ENCODE data around the gene TMPRSS11A. TPM values are rescaled to one million over a fixed set of nuclear protein-coding genes. Genes with fewer than 3 reads are reported as not detected.
A peak's percentile ranks its signal among the peaks of the same experiment; 100 is the strongest.

TMPRSS11A gene
- total RNA-seq, 1 donor = not detected

DNA sequence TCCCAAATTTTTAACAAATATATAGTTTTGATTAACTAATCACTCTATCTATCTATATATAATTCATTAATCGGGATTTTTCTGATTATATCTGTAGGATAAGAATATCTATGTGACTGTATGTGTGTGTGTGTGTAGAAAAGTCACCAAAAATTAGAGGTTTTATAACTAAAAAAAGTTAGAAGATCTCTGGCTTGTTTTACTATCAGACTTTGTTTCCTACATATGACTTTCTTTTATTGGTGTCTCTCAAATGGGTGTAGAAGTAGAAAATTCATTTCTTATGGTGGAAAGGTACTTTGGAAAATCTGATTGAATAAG is 52.7 kb downstream of the TMPRSS11A start:
- no peak overlapping the region for H3K4me3 ChIP-seq (ENCODE audit: low read depth, low read length)
- TF ChIP-seq, protein P1, sequence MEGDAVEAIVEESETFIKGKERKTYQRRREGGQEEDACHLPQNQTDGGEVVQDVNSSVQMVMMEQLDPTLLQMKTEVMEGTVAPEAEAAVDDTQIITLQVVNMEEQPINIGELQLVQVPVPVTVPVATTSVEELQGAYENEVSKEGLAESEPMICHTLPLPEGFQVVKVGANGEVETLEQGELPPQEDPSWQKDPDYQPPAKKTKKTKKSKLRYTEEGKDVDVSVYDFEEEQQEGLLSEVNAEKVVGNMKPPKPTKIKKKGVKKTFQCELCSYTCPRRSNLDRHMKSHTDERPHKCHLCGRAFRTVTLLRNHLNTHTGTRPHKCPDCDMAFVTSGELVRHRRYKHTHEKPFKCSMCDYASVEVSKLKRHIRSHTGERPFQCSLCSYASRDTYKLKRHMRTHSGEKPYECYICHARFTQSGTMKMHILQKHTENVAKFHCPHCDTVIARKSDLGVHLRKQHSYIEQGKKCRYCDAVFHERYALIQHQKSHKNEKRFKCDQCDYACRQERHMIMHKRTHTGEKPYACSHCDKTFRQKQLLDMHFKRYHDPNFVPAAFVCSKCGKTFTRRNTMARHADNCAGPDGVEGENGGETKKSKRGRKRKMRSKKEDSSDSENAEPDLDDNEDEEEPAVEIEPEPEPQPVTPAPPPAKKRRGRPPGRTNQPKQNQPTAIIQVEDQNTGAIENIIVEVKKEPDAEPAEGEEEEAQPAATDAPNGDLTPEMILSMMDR (IDR thresholded peaks at IDR 0.05; ENCODE audit: insufficient read depth, low read depth, low read length) = no peak
- DNase-seq (ENCODE audit: low read depth) = no peak

- H3K4me3 ChIP-seq (ENCODE audit: low read depth, low read length) = no peak overlapping the region
- TF ChIP-seq, protein P1 (IDR thresholded peaks at IDR 0.05; ENCODE audit: insufficient read depth, low read depth, low read length) = peak; percentile 65
- DNase-seq (ENCODE audit: low read depth) = peak; percentile 36
Measured at GRCh38 chr4:67909905-67910584, 53.2 kb downstream of the TMPRSS11A start.

- DNase-seq (ENCODE audit: low read depth) = no peak
- no peak overlapping the region for H3K4me3 ChIP-seq (ENCODE audit: low read depth, low read length)
- TF ChIP-seq, protein P1 (IDR thresholded peaks at IDR 0.05; ENCODE audit: insufficient read depth, low read depth, low read length) = no peak
Measured at GRCh38 chr4:67907650-67908049, 55.6 kb downstream of the TMPRSS11A start.

DNA sequence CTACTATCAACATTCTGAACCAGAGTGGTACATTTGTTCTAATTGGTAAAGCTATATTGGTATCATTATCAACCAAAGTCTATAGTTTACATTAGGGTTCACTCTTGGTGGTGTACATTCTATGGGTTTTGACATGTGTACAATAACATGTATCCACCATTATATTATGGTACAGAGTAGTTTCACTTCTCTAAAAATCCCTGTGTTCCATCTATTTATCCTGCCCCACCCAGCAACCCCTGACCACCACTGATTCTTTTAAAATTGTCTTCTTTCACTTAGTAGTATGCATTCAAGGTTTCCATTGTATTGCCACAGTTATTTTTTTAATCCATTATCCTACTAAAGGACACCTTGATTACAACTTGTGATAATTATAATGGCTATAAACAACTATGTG is 64.2 kb downstream of the TMPRSS11A start:
- no peak overlapping the region for H3K4me3 ChIP-seq (ENCODE audit: low read depth, low read length)
- no peak for DNase-seq (ENCODE audit: low read depth)
- TF ChIP-seq, protein P1 (IDR thresholded peaks at IDR 0.05; ENCODE audit: insufficient read depth, low read depth, low read length) = no peak

DNA sequence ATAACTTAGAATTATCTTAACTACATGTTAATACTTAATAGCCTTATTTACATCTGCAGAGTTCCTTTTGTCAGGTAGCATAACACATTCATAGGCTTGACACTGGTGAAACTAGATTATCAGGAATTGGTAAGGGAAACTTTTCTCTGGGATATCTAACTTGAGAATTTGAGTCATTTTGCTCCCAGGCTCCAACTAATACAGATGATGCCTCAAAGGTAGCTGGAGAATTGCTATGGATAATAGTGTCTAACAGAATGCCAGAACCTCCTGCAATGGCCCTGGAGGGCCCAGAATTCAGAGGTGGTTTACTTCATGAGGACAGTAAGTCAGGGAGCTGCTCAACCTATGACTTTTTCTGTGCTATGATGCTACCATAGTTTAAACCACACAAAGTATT is 65.6 kb downstream of the TMPRSS11A start:
- TF ChIP-seq, protein P1 (IDR thresholded peaks at IDR 0.05; ENCODE audit: insufficient read depth, low read depth, low read length) = no peak
- no peak for DNase-seq (ENCODE audit: low read depth)
- H3K4me3 ChIP-seq (ENCODE audit: low read depth, low read length) = no peak overlapping the region

GRCh38 chr4:67896421-67897065 is 66.8 kb downstream of the TMPRSS11A start:
- TF ChIP-seq, protein P1 (IDR thresholded peaks at IDR 0.05; ENCODE audit: insufficient read depth, low read depth, low read length) = no peak
- no peak for DNase-seq (ENCODE audit: low read depth)
- no peak overlapping the region for H3K4me3 ChIP-seq (ENCODE audit: low read depth, low read length)
